Measurements from ENCODE around the gene MTHFD2L. TPM values are rescaled to one million over a fixed set of nuclear protein-coding genes. Genes with fewer than 3 reads are reported as not detected.

Gene MTHFD2L
- total and polyA plus RNA-seq, 2 experiments from 2014 or later: 10.8 to 12.3 TPM

DNA sequence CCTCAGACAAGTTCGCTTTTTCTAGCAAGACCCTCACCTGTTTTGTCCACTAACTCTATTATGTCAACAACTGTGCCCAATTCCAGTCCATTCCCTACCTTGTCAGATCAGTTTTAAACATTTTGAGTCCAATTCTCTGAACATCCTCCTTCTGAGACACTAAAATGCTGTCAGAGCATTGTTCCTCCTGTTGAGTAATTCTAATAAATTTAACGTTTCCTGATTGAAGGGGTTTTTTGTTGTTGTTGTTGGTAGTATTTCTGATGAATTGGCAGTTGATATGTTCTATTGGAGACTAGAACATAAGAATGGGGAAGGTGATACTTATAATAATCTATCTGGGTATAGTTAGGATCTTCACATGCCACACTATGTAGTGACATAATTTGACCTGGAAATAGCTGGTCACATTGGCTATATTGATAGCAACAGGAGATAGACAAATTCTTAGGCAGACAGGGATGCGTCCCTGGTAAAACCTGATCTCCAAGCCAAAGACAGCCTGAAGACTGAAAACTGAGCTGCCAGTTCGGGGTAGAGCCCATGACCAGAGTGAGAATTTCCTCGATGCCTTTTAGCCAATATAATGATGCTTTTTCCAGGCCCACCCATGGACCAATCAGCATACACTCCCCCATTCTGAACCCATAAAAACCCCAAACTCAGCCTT is 46.5 kb upstream of the MTHFD2L start:
- Histone ChIP-seq H3K36me3 (no peaks in the 10 kb centered on the region), H3K9me3 (ENCODE audit: low read depth) (no peaks in the 10 kb centered on the region), H3K27ac (no peak overlapping the region), H3K4me1 (ENCODE audit: low read depth) (no peaks in the 10 kb centered on the region), H3K4me3 (no peak overlapping the region), H3K27me3 (no peaks in the 10 kb centered on the region)
- DNase-seq (ENCODE audit: low read depth in 1 of 2, low spot score in 1 of 2): no peak
- TF ChIP-seq, protein P1, sequence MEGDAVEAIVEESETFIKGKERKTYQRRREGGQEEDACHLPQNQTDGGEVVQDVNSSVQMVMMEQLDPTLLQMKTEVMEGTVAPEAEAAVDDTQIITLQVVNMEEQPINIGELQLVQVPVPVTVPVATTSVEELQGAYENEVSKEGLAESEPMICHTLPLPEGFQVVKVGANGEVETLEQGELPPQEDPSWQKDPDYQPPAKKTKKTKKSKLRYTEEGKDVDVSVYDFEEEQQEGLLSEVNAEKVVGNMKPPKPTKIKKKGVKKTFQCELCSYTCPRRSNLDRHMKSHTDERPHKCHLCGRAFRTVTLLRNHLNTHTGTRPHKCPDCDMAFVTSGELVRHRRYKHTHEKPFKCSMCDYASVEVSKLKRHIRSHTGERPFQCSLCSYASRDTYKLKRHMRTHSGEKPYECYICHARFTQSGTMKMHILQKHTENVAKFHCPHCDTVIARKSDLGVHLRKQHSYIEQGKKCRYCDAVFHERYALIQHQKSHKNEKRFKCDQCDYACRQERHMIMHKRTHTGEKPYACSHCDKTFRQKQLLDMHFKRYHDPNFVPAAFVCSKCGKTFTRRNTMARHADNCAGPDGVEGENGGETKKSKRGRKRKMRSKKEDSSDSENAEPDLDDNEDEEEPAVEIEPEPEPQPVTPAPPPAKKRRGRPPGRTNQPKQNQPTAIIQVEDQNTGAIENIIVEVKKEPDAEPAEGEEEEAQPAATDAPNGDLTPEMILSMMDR (IDR thresholded peaks at IDR 0.05; ENCODE audit: low read depth, low read length): no peak

DNA sequence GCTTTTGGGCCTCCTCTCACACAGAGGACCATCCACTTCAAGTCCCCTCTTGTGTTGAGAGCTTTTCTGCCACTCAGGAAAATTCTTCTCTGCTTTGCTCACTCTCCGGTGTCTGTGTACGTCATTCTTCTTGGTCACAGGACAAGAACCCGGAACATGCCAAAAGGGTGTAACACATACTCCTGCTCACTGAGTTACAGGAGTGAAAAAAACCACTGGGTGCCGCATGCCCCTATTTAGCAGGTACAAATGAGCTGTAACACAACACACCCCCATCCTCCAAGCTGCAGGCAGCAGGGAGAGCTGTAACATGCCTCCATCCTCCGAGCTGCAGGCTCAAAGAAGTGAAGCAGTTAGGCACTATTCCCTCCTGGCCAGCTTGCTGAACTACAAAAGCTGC is 45.9 kb upstream of the MTHFD2L start:
- Histone ChIP-seq H3K4me1 (ENCODE audit: low read depth) (no peaks in the 10 kb centered on the region), H3K27ac (no peak overlapping the region), H3K4me3 (no peak overlapping the region), H3K9me3 (ENCODE audit: low read depth) (no peaks in the 10 kb centered on the region), H3K27me3 (no peaks in the 10 kb centered on the region), H3K36me3 (no peaks in the 10 kb centered on the region)
- TF ChIP-seq, protein P1 (IDR thresholded peaks at IDR 0.05; ENCODE audit: low read depth, low read length): no peak
- DNase-seq (ENCODE audit: low read depth in 1 of 2, low spot score in 1 of 2): peak; percentile 34 to 68

DNA sequence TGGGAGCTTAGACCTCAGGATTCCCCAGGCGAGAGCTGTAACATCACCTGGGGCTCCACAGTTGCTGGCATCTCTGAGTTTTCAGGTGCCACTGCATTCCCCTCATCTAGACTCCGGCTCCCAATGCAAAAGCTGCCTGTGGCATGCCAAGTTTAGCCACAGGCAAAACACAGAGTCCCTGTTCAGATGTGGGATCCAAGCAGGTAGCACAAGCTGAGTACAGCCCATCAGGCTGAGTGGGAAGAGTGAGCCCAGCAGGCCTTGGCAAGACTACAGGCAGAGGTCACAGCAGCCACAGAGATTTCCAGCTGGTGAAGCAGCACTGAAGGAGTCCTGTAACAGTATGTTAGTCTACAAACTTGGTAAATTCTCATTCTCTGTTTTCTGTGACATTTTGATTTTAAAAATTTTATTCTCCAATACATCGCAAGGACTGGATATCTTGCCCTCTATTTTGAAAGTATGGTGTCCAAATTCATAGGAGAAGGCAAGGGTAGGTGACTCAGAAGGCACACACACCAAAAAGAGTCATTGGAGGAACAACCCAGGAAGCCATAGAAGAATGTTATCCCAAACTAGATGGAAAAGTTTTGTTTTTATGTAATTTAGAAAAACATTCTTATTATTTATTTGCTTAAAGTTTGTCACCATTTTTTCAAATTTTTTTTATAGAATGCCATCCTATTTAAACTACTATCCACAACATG is 45.4 kb upstream of the MTHFD2L start:
- Histone ChIP-seq H3K4me1 (ENCODE audit: low read depth) (no peaks in the 10 kb centered on the region), H3K27ac (no peak overlapping the region), H3K4me3 (no peak overlapping the region), H3K36me3 (no peaks in the 10 kb centered on the region), H3K9me3 (ENCODE audit: low read depth) (no peaks in the 10 kb centered on the region), H3K27me3 (no peaks in the 10 kb centered on the region)
- TF ChIP-seq, protein P1 (IDR thresholded peaks at IDR 0.05; ENCODE audit: low read depth, low read length): no peak
- DNase-seq (ENCODE audit: low read depth in 1 of 2, low spot score in 1 of 2): peak in 1 of 2 donors; percentile 30

DNA sequence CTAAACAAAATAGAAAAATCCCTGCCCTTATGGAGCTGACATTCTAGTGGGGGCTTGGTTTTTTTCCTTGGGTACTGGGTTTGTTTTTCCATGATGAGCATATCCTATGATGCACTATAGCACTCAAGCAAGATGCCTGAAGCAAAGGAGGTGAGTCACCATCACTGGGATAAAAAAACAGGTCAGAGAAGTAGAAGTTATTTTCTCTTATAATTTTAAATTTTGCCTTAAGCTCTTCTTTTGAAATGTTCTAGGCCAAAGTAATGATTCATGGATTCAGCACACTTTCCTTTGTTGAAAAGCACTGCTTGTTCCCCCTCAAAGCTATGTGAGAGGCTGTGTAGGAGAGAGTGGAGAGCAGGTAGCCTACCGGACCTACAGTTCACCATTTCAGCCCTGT is 43.7 kb upstream of the MTHFD2L start:
- peak in 1 of 2 donors; percentile 43 for DNase-seq (ENCODE audit: low read depth in 1 of 2, low spot score in 1 of 2)
- Histone ChIP-seq H3K27ac (no peak overlapping the region), H3K9me3 (ENCODE audit: low read depth) (no peaks in the 10 kb centered on the region), H3K4me1 (ENCODE audit: low read depth) (no peaks in the 10 kb centered on the region), H3K27me3 (no peaks in the 10 kb centered on the region), H3K4me3 (no peak overlapping the region), H3K36me3 (no peaks in the 10 kb centered on the region)
- TF ChIP-seq, protein P1 (IDR thresholded peaks at IDR 0.05; ENCODE audit: low read depth, low read length): no peak

DNA sequence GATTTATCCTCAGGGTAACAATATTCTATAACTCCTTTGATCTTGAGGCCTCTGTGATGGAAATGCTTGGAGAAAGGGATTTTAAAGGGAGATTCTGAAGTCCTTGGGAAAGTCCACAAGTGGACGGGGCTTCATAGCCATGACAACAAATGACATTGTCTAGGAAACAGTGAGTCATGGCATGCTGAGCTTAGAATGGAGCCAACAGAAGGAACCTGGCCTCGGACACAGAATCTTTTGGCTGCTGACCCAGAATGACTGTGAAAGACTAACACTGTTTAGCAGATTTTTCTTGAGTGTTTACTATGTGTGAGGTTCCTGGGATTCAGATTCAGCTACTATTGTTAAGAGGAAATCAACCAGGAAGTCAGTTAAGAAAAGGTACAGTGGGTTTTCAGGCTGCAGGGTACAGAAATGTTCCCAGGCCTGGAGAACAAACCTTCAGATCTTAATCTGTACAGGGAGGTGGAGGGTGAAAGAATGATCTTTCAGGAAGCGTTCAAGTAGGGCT is 40.8 kb upstream of the MTHFD2L start:
- no peaks in the 10 kb centered on the region for H3K4me1 ChIP-seq (ENCODE audit: low read depth)
- TF ChIP-seq, protein P1 (IDR thresholded peaks at IDR 0.05; ENCODE audit: low read depth, low read length): no peak
- DNase-seq (ENCODE audit: low read depth in 1 of 2, low spot score in 1 of 2): peak in 1 of 2 donors; percentile 97
- H3K9me3 ChIP-seq (ENCODE audit: low read depth): no peaks in the 10 kb centered on the region
- no peaks in the 10 kb centered on the region for H3K36me3 ChIP-seq
- H3K4me3 ChIP-seq: no peak overlapping the region
- no peak overlapping the region for H3K27ac ChIP-seq
- no peaks in the 10 kb centered on the region for H3K27me3 ChIP-seq

Data from cardiac muscle cell (in vitro differentiated cells and primary cell).